ENCODE results near the gene GABRR2.

- TF ChIP-seq CTCF (conservative IDR thresholded peaks at IDR 0.05; ENCODE audit: low read depth, low read length) (no peak), EZH2 (IDR thresholded peaks at IDR 0.05; ENCODE audit: low read length, unreplicated experiment) (no peak), EZH2phosphoT487 (IDR thresholded peaks at IDR 0.05; ENCODE audit: borderline replicate concordance, low read length) (no peak)
Observed at GRCh38 chr6:89243331-89243629, 71.8 kb downstream of the GABRR2 start.
